ENCODE data around the gene PDYN.
A peak's percentile ranks its signal among the peaks of the same experiment; 100 is the strongest.

The PDYN gene

GRCh38 chr20:2005359-2005758 is 11.5 kb upstream of the PDYN start:
- H3K4me3 ChIP-seq (ENCODE audit: control insufficient read depth, low read depth, low read length): no peak overlapping the region
- TF ChIP-seq, protein P1, sequence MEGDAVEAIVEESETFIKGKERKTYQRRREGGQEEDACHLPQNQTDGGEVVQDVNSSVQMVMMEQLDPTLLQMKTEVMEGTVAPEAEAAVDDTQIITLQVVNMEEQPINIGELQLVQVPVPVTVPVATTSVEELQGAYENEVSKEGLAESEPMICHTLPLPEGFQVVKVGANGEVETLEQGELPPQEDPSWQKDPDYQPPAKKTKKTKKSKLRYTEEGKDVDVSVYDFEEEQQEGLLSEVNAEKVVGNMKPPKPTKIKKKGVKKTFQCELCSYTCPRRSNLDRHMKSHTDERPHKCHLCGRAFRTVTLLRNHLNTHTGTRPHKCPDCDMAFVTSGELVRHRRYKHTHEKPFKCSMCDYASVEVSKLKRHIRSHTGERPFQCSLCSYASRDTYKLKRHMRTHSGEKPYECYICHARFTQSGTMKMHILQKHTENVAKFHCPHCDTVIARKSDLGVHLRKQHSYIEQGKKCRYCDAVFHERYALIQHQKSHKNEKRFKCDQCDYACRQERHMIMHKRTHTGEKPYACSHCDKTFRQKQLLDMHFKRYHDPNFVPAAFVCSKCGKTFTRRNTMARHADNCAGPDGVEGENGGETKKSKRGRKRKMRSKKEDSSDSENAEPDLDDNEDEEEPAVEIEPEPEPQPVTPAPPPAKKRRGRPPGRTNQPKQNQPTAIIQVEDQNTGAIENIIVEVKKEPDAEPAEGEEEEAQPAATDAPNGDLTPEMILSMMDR (conservative IDR thresholded peaks at IDR 0.05; ENCODE audit: control insufficient read depth, insufficient read depth, low read depth, low read length): no peak
- peak; percentile 18 for DNase-seq (ENCODE audit: low read depth)

DNA sequence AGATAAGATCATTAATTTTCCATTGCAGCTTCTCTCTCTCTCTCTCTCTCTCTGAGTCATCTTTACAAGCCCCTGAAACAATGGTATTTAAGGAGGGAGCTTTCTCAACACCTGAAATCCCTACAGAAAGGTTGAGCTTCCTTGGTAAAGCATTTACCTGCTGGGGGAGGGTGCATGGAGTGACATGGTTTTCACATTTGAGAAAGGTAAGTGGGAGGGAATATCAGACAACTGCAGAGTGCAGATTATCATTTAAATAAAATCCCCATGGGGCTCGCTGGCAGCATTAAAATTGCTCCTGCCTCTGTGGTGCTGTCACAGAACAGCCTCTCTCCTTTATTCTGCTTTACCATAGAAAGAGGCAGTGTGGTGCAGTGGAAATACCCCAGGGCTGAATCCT is 10.3 kb upstream of the PDYN start:
- DNase-seq (ENCODE audit: low read depth): no peak
- TF ChIP-seq, protein P1 (conservative IDR thresholded peaks at IDR 0.05; ENCODE audit: control insufficient read depth, insufficient read depth, low read depth, low read length): no peak
- no peak overlapping the region for H3K4me3 ChIP-seq (ENCODE audit: control insufficient read depth, low read depth, low read length)

GRCh38 chr20:2002365-2002764 is 8.5 kb upstream of the PDYN start:
- H3K4me3 ChIP-seq (ENCODE audit: control insufficient read depth, low read depth, low read length): no peak overlapping the region
- no peak for DNase-seq (ENCODE audit: low read depth)
- TF ChIP-seq, protein P1 (conservative IDR thresholded peaks at IDR 0.05; ENCODE audit: control insufficient read depth, insufficient read depth, low read depth, low read length): no peak

GRCh38 chr20:2001119-2001518 is 7.3 kb upstream of the PDYN start:
- TF ChIP-seq, protein P1 (conservative IDR thresholded peaks at IDR 0.05; ENCODE audit: control insufficient read depth, insufficient read depth, low read depth, low read length): no peak
- no peak overlapping the region for H3K4me3 ChIP-seq (ENCODE audit: control insufficient read depth, low read depth, low read length)
- DNase-seq (ENCODE audit: low read depth): no peak

GRCh38 chr20:2000285-2000684 is 6.4 kb upstream of the PDYN start:
- no peak overlapping the region for H3K4me3 ChIP-seq (ENCODE audit: control insufficient read depth, low read depth, low read length)
- DNase-seq (ENCODE audit: low read depth): no peak
- TF ChIP-seq, protein P1 (conservative IDR thresholded peaks at IDR 0.05; ENCODE audit: control insufficient read depth, insufficient read depth, low read depth, low read length): no peak

DNA sequence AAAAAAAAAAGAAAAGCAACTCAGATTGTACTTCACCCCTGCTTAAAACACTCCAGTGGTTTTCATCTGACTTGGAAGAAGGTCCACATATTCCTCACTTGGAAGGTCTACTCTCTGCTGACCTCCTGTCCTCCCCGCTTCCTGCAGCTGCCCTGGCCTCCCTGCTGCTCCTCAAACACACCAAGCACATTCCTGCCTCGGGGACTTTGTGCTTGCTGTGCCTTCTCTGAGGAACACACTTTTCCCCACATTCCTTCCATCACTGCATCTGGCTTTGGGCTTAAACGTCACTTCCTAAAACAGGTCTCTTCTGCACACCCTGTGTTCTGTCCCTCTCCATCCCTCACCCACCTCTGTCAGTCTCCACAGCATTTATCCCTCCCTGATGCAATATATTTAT is 4.9 kb upstream of the PDYN start:
- TF ChIP-seq, protein P1 (conservative IDR thresholded peaks at IDR 0.05; ENCODE audit: control insufficient read depth, insufficient read depth, low read depth, low read length): no peak

DNA sequence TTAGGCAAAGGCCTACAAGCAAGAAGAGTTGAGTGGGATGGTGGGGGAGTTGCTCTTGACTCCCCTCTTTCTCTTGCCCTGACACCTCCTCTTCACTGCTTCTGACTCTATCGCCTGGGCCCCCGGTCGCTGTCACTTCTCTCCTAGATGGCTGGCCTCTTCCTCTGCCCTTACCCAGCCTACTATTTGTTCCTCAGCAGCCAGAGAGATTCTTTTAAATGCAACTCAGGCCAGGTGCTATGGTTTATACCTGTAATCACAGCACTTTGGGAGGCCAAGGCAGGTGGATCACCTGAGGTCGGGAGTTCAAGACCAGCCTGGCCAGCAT is 4.3 kb upstream of the PDYN start:
- DNase-seq (ENCODE audit: low read depth): no peak
- H3K4me3 ChIP-seq (ENCODE audit: control insufficient read depth, low read depth, low read length): no peak overlapping the region
- TF ChIP-seq, protein P1 (conservative IDR thresholded peaks at IDR 0.05; ENCODE audit: control insufficient read depth, insufficient read depth, low read depth, low read length): no peak

More for the DNA sequence above, 4.9 kb upstream of the PDYN start:
- DNase-seq (ENCODE audit: low read depth): no peak
- no peak overlapping the region for H3K4me3 ChIP-seq (ENCODE audit: control insufficient read depth, low read depth, low read length)
